HG02759 (cell line): ENCODE measurements around the gene PTPA.

ENCODE experiments used
- ATAC-seq: cut with Tn5 transposase; IDR thresholded peaks from one replicate; pipeline ENCODE4 v1.9.1; 2021; ENCODE audit warnings: mild to moderate bottlenecking, moderate library complexity; ENCODE audit not compliant: unreplicated experiment

The PTPA gene

GRCh38 chr9:129110740-129111527 lies at the start of gene PTPA, which contains the start of gene CRAT:
PTPA (plus strand) TSS chr9:129111415; CDS start chr9:129111601, 186 bp downstream.
CRAT (minus strand) TSS chr9:129110793; CDS start chr9:129110509, 284 bp downstream.
- peak; percentile 89 for ATAC-seq

GRCh38 chr9:129063061-129063460 lies 48.2 kb upstream of the PTPA start:
- no peak for ATAC-seq

- ATAC-seq, result no peak
Observed at GRCh38 chr9:129064499-129064908, 46.7 kb upstream of the PTPA start.

GRCh38 chr9:129068110-129068509 lies 43.1 kb upstream of the PTPA start:
- ATAC-seq, result no peak

- peak; percentile 78 for ATAC-seq
Observed at GRCh38 chr9:129068990-129069861, 42.0 kb upstream of the PTPA start.

GRCh38 chr9:129069862-129070641 lies 41.2 kb upstream of the PTPA start:
- no peak for ATAC-seq

GRCh38 chr9:129070696-129071525 lies 40.3 kb upstream of the PTPA start:
- no peak for ATAC-seq

- ATAC-seq, result no peak
Observed at GRCh38 chr9:129071526-129072126, 39.6 kb upstream of the PTPA start.

- no peak for ATAC-seq
Observed at GRCh38 chr9:129072171-129072570, 39.0 kb upstream of the PTPA start.

- ATAC-seq, result no peak
Observed at GRCh38 chr9:129073404-129073803, 37.8 kb upstream of the PTPA start.

- no peak for ATAC-seq
Observed at GRCh38 chr9:129074106-129074505, 37.1 kb upstream of the PTPA start.

GRCh38 chr9:129075996-129076639 lies 35.1 kb upstream of the PTPA start:
- no peak for ATAC-seq

- no peak for ATAC-seq
Observed at GRCh38 chr9:129076640-129077037, 34.6 kb upstream of the PTPA start.

GRCh38 chr9:129077236-129077635 lies 34.0 kb upstream of the PTPA start:
- ATAC-seq, result no peak

GRCh38 chr9:129078691-129079503 lies 32.3 kb upstream of the PTPA start:
- ATAC-seq, result no peak

GRCh38 chr9:129079829-129080228 lies 31.4 kb upstream of the PTPA start:
- ATAC-seq, result no peak

GRCh38 chr9:129080298-129080600 lies 31.0 kb upstream of the PTPA start:
- ATAC-seq, result no peak

- ATAC-seq, result peak; percentile 94
Observed at GRCh38 chr9:129080601-129081387, 30.4 kb upstream of the PTPA start, which contains the start of gene DOLPP1. DOLPP1 (plus strand) TSS chr9:129081111; CDS start chr9:129081132, 21 bp downstream.
